GM21619 (cell line): ENCODE measurements around the gene GMPR2.

ENCODE experiments used
- ATAC-seq: cut with Tn5 transposase; IDR thresholded peaks from one replicate; pipeline ENCODE4 v1.9.1; 2021; ENCODE audit not compliant: unreplicated experiment

GMPR2 gene

GRCh38 chr14:24282736-24283135 lies 50.0 kb downstream of the GMPR2 start:
- no peak for ATAC-seq

GRCh38 chr14:24283796-24284460 lies 51.2 kb downstream of the GMPR2 start:
- ATAC-seq = no peak

GRCh38 chr14:24284501-24285035 lies 51.8 kb downstream of the GMPR2 start:
- ATAC-seq = no peak

- ATAC-seq = no peak
These were observed 52.6 kb downstream of the GMPR2 start for GRCh38 chr14:24285351-24285750.

GRCh38 chr14:24286996-24287395 lies 54.3 kb downstream of the GMPR2 start:
- ATAC-seq = no peak
